Thyroid gland (tissue), 4 donors: Measurements from ENCODE around the gene NGDN.

Source experiments
- POLR2A ChIP-seq, 2 donors: fragments of 450-650 bp; IDR thresholded peaks; one replicate each; pipeline ENCODE4 v1.6.1; 2017; ENCODE audit warnings: antibody characterized with exemption in 2 of 2, mild to moderate bottlenecking in 2 of 2, moderate library complexity in 1 of 2
- TF ChIP-seq, protein P1 (sequence below), 6 experiments: fragments of 200-600 bp in 3 of 6; fragments of 450-650 bp in 3 of 6; sonication (generic) in 3 of 6; IDR thresholded peaks; one replicate each; pipeline ENCODE4 v1.5.1; 2016 to 2019; ENCODE audit warnings: antibody characterized with exemption in 6 of 6, mild to moderate bottlenecking in 2 of 6, inconsistent platforms in 1 of 6, moderate library complexity in 1 of 6

DNA sequence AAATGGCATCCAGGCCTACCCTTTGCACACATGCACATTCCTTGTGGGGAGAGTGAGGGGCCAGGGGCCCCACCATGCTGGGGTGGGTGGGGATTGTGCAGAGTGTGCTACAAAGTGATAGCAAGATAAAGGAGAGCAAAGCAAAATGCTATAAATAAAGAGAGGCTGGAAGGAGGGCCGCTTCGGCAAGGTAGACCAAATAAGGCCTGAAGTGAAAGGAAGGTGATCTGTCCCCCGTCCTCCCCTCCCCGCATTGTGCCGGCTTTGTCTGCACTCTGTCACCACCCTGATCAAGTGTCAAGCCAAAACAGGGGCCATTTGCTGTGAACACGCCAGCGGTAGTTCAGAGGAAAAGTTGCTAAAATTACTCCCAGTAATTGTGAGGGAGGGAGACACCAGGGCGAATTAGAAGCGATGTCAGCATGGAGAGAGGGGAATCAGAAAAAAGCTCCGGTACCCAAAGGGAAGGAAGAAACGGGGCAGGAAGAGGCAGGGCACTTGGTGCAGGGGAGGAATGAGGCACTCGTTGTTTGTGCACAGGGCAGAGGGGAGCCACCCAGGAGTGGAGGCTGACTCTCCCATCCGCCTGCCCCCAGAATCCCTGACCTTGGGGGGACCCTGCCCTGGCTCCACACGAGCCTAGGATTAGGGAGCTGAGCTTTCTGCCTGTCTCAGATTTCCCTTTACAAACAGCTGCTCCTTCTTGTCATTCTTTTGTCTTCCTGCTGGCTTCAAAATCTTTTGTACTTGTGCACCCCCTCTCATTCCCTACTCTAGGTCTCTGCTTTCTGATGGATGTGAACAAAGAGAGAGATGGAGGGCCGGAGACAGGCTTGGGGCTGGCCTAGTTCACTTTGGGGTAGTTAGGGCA, 31.2 kb upstream of the NGDN start:
- TF ChIP-seq, protein P1, sequence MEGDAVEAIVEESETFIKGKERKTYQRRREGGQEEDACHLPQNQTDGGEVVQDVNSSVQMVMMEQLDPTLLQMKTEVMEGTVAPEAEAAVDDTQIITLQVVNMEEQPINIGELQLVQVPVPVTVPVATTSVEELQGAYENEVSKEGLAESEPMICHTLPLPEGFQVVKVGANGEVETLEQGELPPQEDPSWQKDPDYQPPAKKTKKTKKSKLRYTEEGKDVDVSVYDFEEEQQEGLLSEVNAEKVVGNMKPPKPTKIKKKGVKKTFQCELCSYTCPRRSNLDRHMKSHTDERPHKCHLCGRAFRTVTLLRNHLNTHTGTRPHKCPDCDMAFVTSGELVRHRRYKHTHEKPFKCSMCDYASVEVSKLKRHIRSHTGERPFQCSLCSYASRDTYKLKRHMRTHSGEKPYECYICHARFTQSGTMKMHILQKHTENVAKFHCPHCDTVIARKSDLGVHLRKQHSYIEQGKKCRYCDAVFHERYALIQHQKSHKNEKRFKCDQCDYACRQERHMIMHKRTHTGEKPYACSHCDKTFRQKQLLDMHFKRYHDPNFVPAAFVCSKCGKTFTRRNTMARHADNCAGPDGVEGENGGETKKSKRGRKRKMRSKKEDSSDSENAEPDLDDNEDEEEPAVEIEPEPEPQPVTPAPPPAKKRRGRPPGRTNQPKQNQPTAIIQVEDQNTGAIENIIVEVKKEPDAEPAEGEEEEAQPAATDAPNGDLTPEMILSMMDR (IDR thresholded peaks at IDR 0.05): no peak
- no peak for TF ChIP-seq POLR2A (IDR thresholded peaks at IDR 0.05)
